K562 (cell line): ENCODE measurements around the gene TULP1. TPM values are rescaled to one million over a fixed set of nuclear protein-coding genes. Genes with fewer than 3 reads are reported as not detected.

Experiments
- BDP1 ChIP-seq: IDR thresholded peaks from 3 replicates; pipeline ENCODE4 v1.6.1; 2011; ENCODE audit not compliant: insufficient read length, insufficient read depth
- BRF2 ChIP-seq: IDR thresholded peaks from 3 replicates; pipeline ENCODE4 v1.6.1; 2011; ENCODE audit warnings: borderline replicate concordance, mild to moderate bottlenecking; ENCODE audit not compliant: insufficient read length, insufficient read depth
- CREB1 ChIP-seq, 2 experiments: sonication (generic) in 1 of 2; formaldehyde crosslinking in 1 of 2; IDR thresholded peaks; 2 replicates each; pipeline versions ENCODE4 v1.6.1 to v1.8.0; 2012 to 2022; ENCODE audit warnings: inconsistent platforms in 1 of 2, mild to moderate bottlenecking in 1 of 2, missing genetic modification reagents in 1 of 2, moderate library complexity in 1 of 2
- FOXM1 ChIP-seq, 2 experiments: fragments of 450-650 bp in 1 of 2; sonication (generic) in 1 of 2; formaldehyde crosslinking in 1 of 2; IDR thresholded peaks; 2 replicates each; pipeline versions ENCODE4 v1.6.1 to v1.9.0; 2017 to 2022; ENCODE audit warnings: low read depth in 2 of 2, mild to moderate bottlenecking in 2 of 2, missing genetic modification reagents in 1 of 2, moderate library complexity in 1 of 2
- LCOR ChIP-seq: sonication (generic); formaldehyde crosslinking; IDR thresholded peaks from 2 replicates; pipeline ENCODE4 v1.8.0; 2022; ENCODE audit warnings: mild to moderate bottlenecking, missing genetic modification reagents
- MAFK ChIP-seq: IDR thresholded peaks from 2 replicates; pipeline ENCODE4 v1.6.1; 2011; ENCODE audit warnings: low read length, improper control_type of control experiment
- MEF2D ChIP-seq: conservative IDR thresholded peaks from 2 replicates; pipeline ENCODE4 v1.6.1; 2016; ENCODE audit warnings: low read depth, missing genetic modification characterization, missing compliant biosample characterization
- MLX ChIP-seq, 2 experiments: fragments of 450-650 bp in 1 of 2; sonication (generic) in 1 of 2; formaldehyde crosslinking; conservative IDR thresholded peaks; 2 replicates each; pipeline versions ENCODE4 v1.4.0 to v1.8.1; 2020 to 2022; ENCODE audit warnings: mild to moderate bottlenecking in 1 of 2, missing genetic modification reagents in 1 of 2
- NR3C1 ChIP-seq: sonication (generic); formaldehyde crosslinking; IDR thresholded peaks from 2 replicates; pipeline ENCODE4 v1.8.1; 2022; ENCODE audit warnings: missing genetic modification reagents
- XRCC5 ChIP-seq: fragments of 200-400 bp; formaldehyde crosslinking; IDR thresholded peaks from 2 replicates; pipeline ENCODE4 v1.6.1; 2017; ENCODE audit warnings: low read depth, mild to moderate bottlenecking, low read length
- ZBTB1 ChIP-seq: sonication (generic); formaldehyde crosslinking; IDR thresholded peaks from 2 replicates; pipeline ENCODE4 v1.8.1; 2023; ENCODE audit warnings: missing genetic modification reagents, low read depth, mild to moderate bottlenecking, borderline replicate concordance
- ZNF124 ChIP-seq: sonication (generic); formaldehyde crosslinking; IDR thresholded peaks from 2 replicates; pipeline ENCODE4 v1.8.1; 2022; ENCODE audit warnings: missing genetic modification reagents
- ZNF197 ChIP-seq: fragments of 200-800 bp; sonication (Bioruptor generic); IDR thresholded peaks from 2 replicates; pipeline ENCODE4 v1.6.1; 2016; ENCODE audit warnings: low read depth, missing genetic modification characterization, missing compliant biosample characterization
- ZNF282 ChIP-seq: sonication (generic); formaldehyde crosslinking; IDR thresholded peaks from 2 replicates; pipeline ENCODE4 v1.8.1; 2023; ENCODE audit warnings: missing genetic modification reagents
- ZNF639 ChIP-seq, 2 experiments: fragments of 200-800 bp in 1 of 2; sonication (Bioruptor generic) in 1 of 2; sonication (generic) in 1 of 2; formaldehyde crosslinking in 1 of 2; IDR thresholded peaks in 1 of 2; conservative IDR thresholded peaks in 1 of 2; 2 replicates each; pipeline versions ENCODE4 v1.5.0 to v1.6.1; 2016 to 2020; ENCODE audit warnings: missing compliant biosample characterization in 1 of 2, missing genetic modification characterization in 1 of 2, missing genetic modification reagents in 1 of 2
- polyA plus RNA-seq, 8 experiments: library from polyadenylated mRNA; depleted of rRNA in 4 of 8; stranded (reverse) in 5 of 8; unstranded in 3 of 8; fragments of >200 nt; fragmentation: Nextera tagmentation in 2 of 8; fragmentation: Illumina TruSeq in 1 of 8; extraction: Ambion mirVana in 2 of 8; extraction: Trizol in 1 of 8; gene quantifications; 2 replicates each; pipeline versions ENCODE4 v1.2.1 to v1.2.3, GENCODE V29; 2011 to 2014; ENCODE audit warnings: inconsistent platforms in 1 of 8, missing spikeins in 1 of 8
- total RNA-seq, 7 experiments: library from RNA; depleted of rRNA in 6 of 7; stranded (reverse); fragments of >200 nt in 6 of 7; fragmentation: Illumina TruSeq in 2 of 7; extraction: Trizol in 2 of 7; gene quantifications; 2 replicates each; pipeline versions ENCODE4 v1.2.1 to v1.2.3, GENCODE V29; 2011 to 2021; ENCODE audit warnings: low replicate concordance in 1 of 7
- TF ChIP-seq, protein P1 (sequence below): fragments of 450-650 bp; formaldehyde crosslinking; IDR thresholded peaks from 2 replicates; pipeline ENCODE4 v1.4.0; 2020; ENCODE audit warnings: mild to moderate bottlenecking

TULP1 gene
- total and polyA plus RNA-seq, 9 of the 15 experiments (the other 6 are each of a cell fraction or from before 2014, with no cell fraction given): 0.06 to 0.17 (median 0.09) TPM; not detected in 6

DNA sequence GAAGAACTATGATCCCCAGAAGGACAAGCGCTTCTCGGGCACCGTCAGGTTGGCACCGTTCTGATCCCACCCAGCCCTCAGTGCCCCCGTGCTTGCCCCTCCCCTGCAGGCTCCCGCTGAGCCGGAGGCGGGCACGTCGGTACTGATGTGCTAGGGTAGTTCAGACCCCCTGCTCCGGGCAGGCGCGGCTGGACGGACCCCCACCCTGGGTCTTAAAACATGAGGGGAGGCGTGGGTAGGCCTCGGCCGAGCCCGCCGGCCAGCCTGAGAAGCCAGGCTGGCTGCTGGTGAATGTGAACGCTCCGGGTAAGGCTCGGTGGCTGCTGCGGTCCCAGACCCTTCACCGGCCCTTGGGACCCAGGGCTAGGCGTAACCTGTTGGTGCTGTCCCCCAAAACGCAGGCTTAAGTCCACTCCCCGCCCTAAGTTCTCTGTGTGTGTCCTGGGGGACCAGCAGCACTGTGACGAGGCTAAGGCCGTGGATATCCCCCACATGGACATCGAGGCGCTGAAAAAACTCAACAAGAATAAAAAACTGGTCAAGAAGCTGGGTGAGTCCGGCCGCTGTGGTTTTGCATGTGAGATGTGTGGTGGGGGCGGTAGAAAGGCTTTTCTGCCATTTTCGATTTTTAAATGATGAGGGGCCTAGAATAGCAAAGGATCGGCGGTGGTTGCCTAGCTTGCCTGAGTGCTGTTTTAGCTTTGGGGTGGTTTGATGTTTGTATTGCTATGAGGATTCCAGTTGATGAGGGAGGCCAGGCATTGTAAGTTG, 43.5 kb downstream of the TULP1 start (continued):
- no peak for TF ChIP-seq MAFK
- TF ChIP-seq ZBTB1 (CRISPR knock-in tag): peak; percentile 52
- TF ChIP-seq XRCC5: 0 out of 2 replicates have a peak, but pooled peaks have one; percentile 17
- TF ChIP-seq FOXM1 (IDR thresholded peaks at IDR 0.05; ENCODE audit: low read depth): no peak
- no peak for TF ChIP-seq FOXM1 (CRISPR knock-in tag; IDR thresholded peaks at IDR 0.05; ENCODE audit: low read depth)
- no peak for TF ChIP-seq ZNF639 (CRISPR knock-in tag; conservative IDR thresholded peaks at IDR 0.05 in 1 of 2, IDR thresholded peaks at IDR 0.05 in 1 of 2)
- TF ChIP-seq LCOR (CRISPR knock-in tag): peak; percentile 55; the same call in 1 of the 2 replicates
- TF ChIP-seq MEF2D: no peak
- peak; percentile 55 for TF ChIP-seq NR3C1 (CRISPR knock-in tag)
- TF ChIP-seq, protein P1, sequence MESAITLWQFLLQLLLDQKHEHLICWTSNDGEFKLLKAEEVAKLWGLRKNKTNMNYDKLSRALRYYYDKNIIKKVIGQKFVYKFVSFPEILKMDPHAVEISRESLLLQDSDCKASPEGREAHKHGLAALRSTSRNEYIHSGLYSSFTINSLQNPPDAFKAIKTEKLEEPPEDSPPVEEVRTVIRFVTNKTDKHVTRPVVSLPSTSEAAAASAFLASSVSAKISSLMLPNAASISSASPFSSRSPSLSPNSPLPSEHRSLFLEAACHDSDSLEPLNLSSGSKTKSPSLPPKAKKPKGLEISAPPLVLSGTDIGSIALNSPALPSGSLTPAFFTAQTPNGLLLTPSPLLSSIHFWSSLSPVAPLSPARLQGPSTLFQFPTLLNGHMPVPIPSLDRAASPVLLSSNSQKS (CRISPR knock-in tag): no peak
- TF ChIP-seq BRF2: no peak
- TF ChIP-seq ZNF197: no peak
- TF ChIP-seq BDP1: no peak
- TF ChIP-seq ZNF124: 0 out of 2 replicates have a peak, but pooled peaks have one; percentile 30
- TF ChIP-seq ZNF282 (CRISPR knock-in tag): 0 out of 2 replicates have a peak, but pooled peaks have one; percentile 46
- TF ChIP-seq MLX (CRISPR knock-in tag; conservative IDR thresholded peaks at IDR 0.05): no peak
- TF ChIP-seq CREB1 (IDR thresholded peaks at IDR 0.05): no peak
- TF ChIP-seq CREB1 (CRISPR knock-in tag; IDR thresholded peaks at IDR 0.05): 0 out of 2 replicates have a peak, but pooled peaks have one; percentile 37
